HG03520 (cell line): ENCODE results near the gene TEKT3.

Experiments
- ATAC-seq: cut with Tn5 transposase; IDR thresholded peaks from one replicate; pipeline ENCODE4 v1.9.1; 2021; ENCODE audit warnings: mild to moderate bottlenecking, moderate library complexity; ENCODE audit not compliant: unreplicated experiment

Gene TEKT3

GRCh38 chr17:15267996-15268395 is 73.4 kb downstream of the TEKT3 start:
- no peak for ATAC-seq

- ATAC-seq = no peak
These were observed 74.9 kb downstream of the TEKT3 start for GRCh38 chr17:15266325-15267125.

- ATAC-seq = no peak
These were observed 76.3 kb downstream of the TEKT3 start, which contains the start of gene PMP22 for GRCh38 chr17:15265131-15265530. PMP22 (minus strand) TSS chr17:15265326; CDS start chr17:15260727, 4,599 bp downstream.

- ATAC-seq = no peak
These were observed 76.9 kb downstream of the TEKT3 start for GRCh38 chr17:15264542-15264941.

GRCh38 chr17:15263680-15264079 is 77.7 kb downstream of the TEKT3 start:
- ATAC-seq = no peak

GRCh38 chr17:15263206-15263579 is 78.2 kb downstream of the TEKT3 start:
- no peak for ATAC-seq

GRCh38 chr17:15262291-15263205 is 78.8 kb downstream of the TEKT3 start:
- ATAC-seq = no peak

- no peak for ATAC-seq
These were observed 79.6 kb downstream of the TEKT3 start for GRCh38 chr17:15261802-15262290.

- no peak for ATAC-seq
These were observed 80.1 kb downstream of the TEKT3 start for GRCh38 chr17:15261258-15261801.

GRCh38 chr17:15260376-15261257 is 80.8 kb downstream of the TEKT3 start:
- ATAC-seq = peak; percentile 52

GRCh38 chr17:15257796-15258512 is 83.4 kb downstream of the TEKT3 start:
- no peak for ATAC-seq

- ATAC-seq = peak; percentile 62
These were observed 84.1 kb downstream of the TEKT3 start for GRCh38 chr17:15257258-15257788.

- no peak for ATAC-seq
These were observed 84.7 kb downstream of the TEKT3 start for GRCh38 chr17:15256689-15257088.

GRCh38 chr17:15255713-15256454 is 85.5 kb downstream of the TEKT3 start:
- no peak for ATAC-seq
